GM12891 (cell line): Measurements from ENCODE around the gene KIF6.
A peak's percentile ranks its signal among the peaks of the same experiment; 100 is the strongest.

Source experiments
- DNase-seq: peaks from one replicate; pipeline ENCODE4 v3.0.0; 2011; ENCODE audit warnings: low spot score; ENCODE audit not compliant: insufficient read length
- FAIRE-seq: peaks from 2 replicates; lab custom pipeline; 2011; peaks lifted over from hg19 to GRCh38; lab: Jason Lieb, UNC
- PAX5 ChIP-seq: IDR thresholded peaks from 2 replicates; pipeline ENCODE4 v1.6.1; 2011; ENCODE audit warnings: low read length, moderate library complexity, mild to moderate bottlenecking; ENCODE audit not compliant: insufficient read depth, severe bottlenecking
- POLR2A ChIP-seq: IDR thresholded peaks from 2 replicates; pipeline ENCODE4 v1.6.1; 2011; ENCODE audit warnings: low read depth, low read length, control low read depth
- POLR2AphosphoS5 ChIP-seq: IDR thresholded peaks from 2 replicates; pipeline ENCODE4 v1.6.1; 2011; ENCODE audit warnings: low read depth, low read length, control low read depth
- POU2F2 ChIP-seq: IDR thresholded peaks from 2 replicates; pipeline ENCODE4 v1.6.1; 2011; ENCODE audit warnings: low read depth, mild to moderate bottlenecking, control low read depth, low read length, moderate library complexity
- SPI1 ChIP-seq: IDR thresholded peaks from 2 replicates; pipeline ENCODE4 v1.6.1; 2011; ENCODE audit warnings: low read depth, low read length, control low read depth
- TAF1 ChIP-seq: IDR thresholded peaks from 2 replicates; pipeline ENCODE4 v1.6.1; 2011; ENCODE audit warnings: low read depth, low read length, control low read depth

The KIF6 gene

GRCh38 chr6:39404312-39404711, 320.9 kb downstream of the KIF6 start:
- no peak for TF ChIP-seq POLR2A
- no peak for TF ChIP-seq PAX5
- TF ChIP-seq POLR2AphosphoS5, result no peak
- no peak for TF ChIP-seq SPI1
- TF ChIP-seq POU2F2, result no peak
- TF ChIP-seq TAF1, result no peak
- no peak for FAIRE-seq

GRCh38 chr6:39403304-39403703, 321.9 kb downstream of the KIF6 start:
- no peak for FAIRE-seq
- DNase-seq, result no peak
- TF ChIP-seq POLR2AphosphoS5 (no peak), SPI1 (no peak), POLR2A (no peak), TAF1 (no peak), PAX5 (no peak), POU2F2 (no peak)

More at GRCh38 chr6:39404312-39404711, 320.9 kb downstream of the KIF6 start:
- no peak for DNase-seq

DNA sequence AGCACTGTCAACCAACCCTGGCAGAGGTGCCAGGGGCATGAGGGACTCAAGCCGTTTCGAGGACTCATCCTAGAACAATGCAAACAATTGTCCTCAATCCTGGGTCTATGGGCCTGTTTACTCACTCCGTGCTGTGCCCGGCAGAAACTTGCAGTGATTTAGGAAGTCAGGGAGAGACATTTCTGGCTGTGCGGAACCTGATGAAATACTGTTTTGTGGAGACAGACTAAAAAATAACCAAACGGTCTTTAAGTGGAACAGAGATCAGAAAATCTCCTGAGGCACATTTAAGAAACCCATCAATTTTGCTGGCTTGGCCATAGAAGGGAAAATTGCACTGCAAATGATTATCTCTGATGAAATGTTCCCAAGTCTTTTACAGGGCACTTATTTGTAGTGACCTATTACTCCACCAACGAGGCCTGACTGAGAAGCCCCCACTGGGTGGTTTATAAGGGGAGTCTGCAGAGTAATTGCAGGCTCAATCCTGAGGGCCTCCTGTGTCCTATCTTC, 322.9 kb downstream of the KIF6 start:
- no peak for FAIRE-seq
- no peak for TF ChIP-seq POU2F2
- no peak for TF ChIP-seq SPI1
- TF ChIP-seq POLR2A, result no peak
- TF ChIP-seq PAX5, result no peak
- TF ChIP-seq POLR2AphosphoS5, result no peak
- no peak for TF ChIP-seq TAF1

DNA sequence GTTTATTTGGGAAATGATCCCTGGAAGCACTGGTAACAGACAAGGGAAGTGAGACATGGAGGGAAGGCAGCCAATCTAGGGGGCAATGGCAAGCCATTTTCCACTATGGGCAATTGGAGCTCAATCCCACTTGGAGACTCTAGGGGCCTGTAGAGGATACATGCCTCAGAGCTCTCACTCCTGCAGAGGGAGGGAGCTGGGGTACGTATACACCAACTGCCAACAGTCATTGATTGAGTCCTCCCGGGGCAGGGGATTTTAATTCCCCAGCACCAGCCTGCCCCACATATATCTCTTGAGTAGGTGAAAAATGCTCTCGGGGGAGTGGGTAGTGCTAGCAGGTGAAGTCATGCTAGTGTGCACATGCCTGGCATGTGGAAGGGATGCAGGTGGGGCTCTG, 323.8 kb downstream of the KIF6 start:
- FAIRE-seq, result no peak
- TF ChIP-seq POLR2AphosphoS5, result no peak
- no peak for TF ChIP-seq SPI1
- no peak for TF ChIP-seq PAX5
- no peak for TF ChIP-seq TAF1
- DNase-seq, result no peak

More for the DNA sequence above, 322.9 kb downstream of the KIF6 start:
- DNase-seq, result no peak

- TF ChIP-seq TAF1 (no peak), SPI1 (no peak), POLR2AphosphoS5 (no peak), POU2F2 (no peak)
- no peak for FAIRE-seq
Measured at GRCh38 chr6:39400026-39400425, 325.2 kb downstream of the KIF6 start.

GRCh38 chr6:39396854-39397253, 328.4 kb downstream of the KIF6 start:
- FAIRE-seq (no peak), DNase-seq (no peak)
- TF ChIP-seq TAF1, result no peak
- TF ChIP-seq POU2F2, result no peak
- TF ChIP-seq POLR2A, result no peak
- TF ChIP-seq PAX5, result no peak
- no peak for TF ChIP-seq SPI1
- no peak for TF ChIP-seq POLR2AphosphoS5

More at GRCh38 chr6:39400026-39400425, 325.2 kb downstream of the KIF6 start:
- DNase-seq, result no peak

GRCh38 chr6:39393075-39393474, 332.1 kb downstream of the KIF6 start:
- no peak for TF ChIP-seq SPI1
- peak; percentile 80 for TF ChIP-seq PAX5
- FAIRE-seq, result peak; percentile 13

DNA sequence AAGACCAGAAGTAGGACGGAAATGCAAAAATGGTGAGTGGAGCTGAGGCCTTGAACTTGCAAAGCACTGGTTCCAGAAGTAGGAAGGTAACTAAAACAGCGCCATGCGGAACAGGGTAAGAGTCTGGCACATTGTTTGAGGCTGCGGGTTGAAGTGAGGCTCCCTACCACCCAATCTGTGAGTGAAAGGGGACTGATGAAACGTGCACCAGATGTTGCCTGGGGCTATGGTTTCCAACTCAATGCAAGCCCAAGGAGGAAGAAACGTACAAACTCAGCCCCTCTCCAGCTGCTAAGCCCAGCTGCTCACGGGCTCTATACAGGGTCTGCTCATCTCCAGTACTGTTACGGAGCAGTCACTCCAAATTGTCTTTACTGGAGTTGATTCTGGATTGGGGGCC, 334.0 kb downstream of the KIF6 start:
- no peak for DNase-seq
- no peak for TF ChIP-seq POLR2A
- no peak for TF ChIP-seq PAX5
- no peak for TF ChIP-seq POU2F2
- TF ChIP-seq TAF1, result no peak
- no peak for TF ChIP-seq POLR2AphosphoS5
- no peak for TF ChIP-seq SPI1
- no peak for FAIRE-seq

More at GRCh38 chr6:39393075-39393474, 332.1 kb downstream of the KIF6 start:
- no peak for DNase-seq

DNA sequence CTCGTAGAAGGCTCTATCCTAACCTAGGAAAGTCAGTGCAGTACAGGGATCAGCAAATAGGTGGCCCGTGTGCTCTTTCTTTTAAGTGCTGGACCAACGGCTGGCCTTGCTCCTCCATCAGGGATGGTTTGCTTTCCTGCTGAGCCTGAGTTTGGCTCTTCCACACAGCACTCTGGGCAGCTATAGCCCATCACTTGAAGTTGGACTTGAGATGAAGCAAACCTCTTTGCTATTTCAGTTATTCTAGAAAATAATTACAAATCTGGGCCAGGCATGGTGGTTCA, 335.8 kb downstream of the KIF6 start:
- FAIRE-seq, result no peak
- TF ChIP-seq POU2F2 (no peak), POLR2A (no peak), POLR2AphosphoS5 (no peak), TAF1 (no peak), SPI1 (no peak), PAX5 (no peak)

More for the DNA sequence above, 335.8 kb downstream of the KIF6 start:
- DNase-seq, result no peak
